Right hindlimb (tissue), 1 donor: ENCODE measurements around the gene VDAC1.
A peak's percentile ranks its signal among the peaks of the same experiment; 100 is the strongest.

ENCODE experiments used
- DNase-seq: peaks from one replicate; pipeline ENCODE4 v3.0.0-alpha.2; 2018

Gene VDAC1

DNA sequence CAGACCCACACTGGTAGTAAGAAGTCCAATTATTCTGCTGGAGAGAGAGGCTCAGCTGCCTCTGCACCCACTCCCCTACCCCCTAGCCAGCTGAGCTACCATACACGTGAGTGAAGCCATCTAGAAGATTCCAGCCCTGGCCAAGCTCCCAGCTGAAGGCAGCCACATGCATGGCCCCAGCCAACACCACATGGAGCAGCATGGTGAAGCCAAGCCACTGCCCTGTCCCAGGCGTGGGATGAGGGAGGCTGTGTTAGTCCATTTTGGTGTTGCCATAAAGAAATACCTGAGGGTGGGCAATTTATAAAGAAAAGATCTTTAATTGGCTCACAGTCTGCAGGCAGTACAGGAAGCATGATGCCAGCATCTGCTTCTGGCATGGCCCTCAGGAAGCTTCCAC, 20.0 kb upstream of the VDAC1 start:
- no peak for DNase-seq

GRCh38 chr5:134022333-134022732, 17.6 kb upstream of the VDAC1 start:
- DNase-seq: no peak

DNA sequence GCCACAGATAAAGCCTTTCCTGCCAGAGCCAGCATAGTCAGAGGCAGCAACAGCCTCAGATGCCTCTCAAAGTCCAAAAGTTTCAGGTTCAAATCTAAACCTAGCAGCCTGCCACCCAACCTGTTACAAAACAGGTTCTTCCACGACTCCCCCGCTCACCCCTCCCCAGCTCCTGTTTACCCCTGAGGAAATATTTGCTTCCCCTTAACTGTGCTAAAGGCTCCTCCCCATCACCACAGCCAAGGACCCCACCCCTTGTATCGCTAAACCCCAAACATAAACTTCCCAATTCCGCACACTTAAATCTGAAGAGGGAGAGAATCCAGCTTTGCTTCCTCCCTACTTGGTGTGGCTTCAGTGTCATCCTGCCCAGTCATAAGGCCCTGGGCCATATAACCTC, 15.4 kb upstream of the VDAC1 start:
- no peak for DNase-seq

- DNase-seq: no peak
Measured at GRCh38 chr5:134019636-134020035, 14.9 kb upstream of the VDAC1 start.

GRCh38 chr5:134018986-134019316, 14.2 kb upstream of the VDAC1 start:
- DNase-seq: no peak

- no peak for DNase-seq
Measured at GRCh38 chr5:134018154-134018985, 13.6 kb upstream of the VDAC1 start.

DNA sequence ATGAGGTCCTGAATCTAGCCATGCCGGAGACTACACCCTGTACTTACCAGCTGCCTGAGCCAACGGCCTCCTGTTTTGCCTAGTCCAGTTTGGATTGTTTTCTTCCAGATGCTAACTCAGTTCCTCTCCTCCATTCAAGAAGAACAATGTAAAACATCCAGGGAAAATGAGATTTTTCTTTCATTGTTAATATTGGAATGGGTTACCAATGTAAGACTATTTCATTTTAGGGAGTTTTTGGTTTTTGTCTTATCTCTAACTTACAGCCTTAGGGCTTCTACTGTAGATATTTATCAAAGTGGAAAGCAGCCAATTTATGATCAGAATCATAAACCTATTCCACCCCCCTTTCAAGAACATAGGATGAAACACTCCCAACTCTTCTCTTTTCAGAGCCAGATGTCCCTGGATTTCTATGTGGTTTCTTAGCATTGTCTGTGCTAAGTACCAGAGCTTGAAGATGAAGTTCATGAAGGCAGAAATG, 3.5 kb upstream of the VDAC1 start:
- no peak for DNase-seq

DNA sequence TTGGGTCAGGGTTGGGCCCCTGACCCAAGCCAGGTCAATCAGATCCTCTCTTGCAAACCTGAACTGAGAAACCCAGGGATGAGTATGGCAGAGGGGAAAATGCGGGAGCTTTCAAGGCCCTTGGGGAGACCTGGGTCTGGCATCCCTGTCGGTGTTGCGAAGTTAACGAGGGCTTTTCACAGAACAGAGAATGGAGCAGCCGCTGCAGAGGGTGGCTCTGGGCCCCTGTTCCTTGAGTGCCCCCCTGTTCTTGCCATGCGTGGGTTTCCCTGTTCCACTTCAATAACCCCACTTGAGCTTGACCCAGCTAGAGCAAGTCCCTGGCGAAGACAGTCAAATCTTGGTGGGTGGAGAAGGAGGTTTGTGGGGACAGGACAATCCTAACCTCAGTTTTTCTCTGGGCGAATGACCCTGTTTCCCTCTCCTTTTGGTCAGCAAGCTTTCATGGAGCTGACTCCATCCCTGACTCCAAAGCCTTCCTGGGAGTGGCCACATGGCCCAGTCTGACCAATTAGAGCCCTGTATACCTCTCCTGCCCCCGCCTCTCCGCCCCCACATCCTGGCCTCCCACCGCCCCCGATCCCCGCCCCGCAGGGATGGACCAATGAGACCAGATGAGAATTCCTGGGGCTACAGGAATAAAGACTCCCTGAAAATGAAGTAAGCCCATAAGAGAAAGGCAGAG, 2.9 kb upstream of the VDAC1 start:
- no peak for DNase-seq

DNA sequence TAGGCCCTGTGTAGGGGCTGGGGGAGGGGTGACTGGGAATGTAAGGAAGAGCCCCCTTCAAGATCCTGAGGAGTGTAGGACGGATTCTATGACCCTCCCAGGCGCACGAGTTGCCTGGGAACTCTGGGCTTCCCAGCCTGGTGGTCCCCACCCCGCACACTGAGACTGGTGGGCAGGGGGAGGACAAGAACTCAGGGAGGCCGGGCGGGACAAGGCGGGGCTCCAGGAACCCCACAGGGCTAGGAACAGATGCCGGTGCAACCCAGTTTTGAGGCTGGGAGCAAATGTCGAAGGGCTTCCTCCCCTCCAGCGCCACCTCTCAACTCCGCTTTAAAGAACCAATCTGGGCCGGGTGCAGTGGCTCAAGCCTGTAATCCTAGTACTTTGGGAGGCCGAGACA, 1.3 kb upstream of the VDAC1 start:
- no peak for DNase-seq

- DNase-seq: no peak
Measured at GRCh38 chr5:134005417-134006061, 764 bp upstream of the VDAC1 start.

- DNase-seq: peak; percentile 66
Measured at GRCh38 chr5:134003817-134004625, 754 bp downstream of the VDAC1 start.

DNA sequence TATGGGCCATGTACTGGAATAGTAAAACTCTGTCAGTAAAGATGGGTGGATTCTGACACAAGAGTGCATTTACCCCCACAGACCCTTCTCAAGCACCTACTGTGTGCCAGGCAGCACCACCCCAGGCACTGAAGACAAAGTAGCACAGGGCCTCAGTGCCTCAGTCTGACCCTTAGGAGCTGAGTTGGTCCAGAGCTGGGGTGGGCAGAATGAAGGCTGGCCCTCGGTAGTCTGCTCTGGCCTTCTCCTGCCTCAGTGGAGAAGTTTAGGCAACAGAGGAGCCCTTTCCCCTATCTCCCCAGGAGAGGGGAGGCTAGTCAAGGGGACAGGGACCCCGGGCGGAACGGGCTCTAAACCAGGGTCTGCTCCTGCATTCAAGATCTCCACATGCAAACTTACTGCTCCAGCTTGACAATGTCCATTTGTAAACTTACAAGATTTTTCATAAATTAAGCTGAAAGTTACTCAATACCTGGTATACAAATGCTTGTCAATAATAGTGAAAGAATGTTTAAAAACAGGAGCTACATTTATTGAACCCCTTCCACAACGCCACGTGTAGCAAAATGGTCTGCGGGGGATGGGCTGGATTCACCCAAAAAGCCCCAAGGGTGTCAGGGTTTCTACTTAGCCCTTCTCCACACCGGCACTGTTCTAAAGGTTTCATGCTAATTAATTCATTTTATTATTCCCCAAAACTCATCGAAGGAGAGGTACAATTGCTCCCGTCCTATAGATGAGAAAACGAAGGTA, 1.5 kb downstream of the VDAC1 start:
- no peak for DNase-seq

GRCh38 chr5:134001938-134002731, 2.6 kb downstream of the VDAC1 start:
- no peak for DNase-seq

DNA sequence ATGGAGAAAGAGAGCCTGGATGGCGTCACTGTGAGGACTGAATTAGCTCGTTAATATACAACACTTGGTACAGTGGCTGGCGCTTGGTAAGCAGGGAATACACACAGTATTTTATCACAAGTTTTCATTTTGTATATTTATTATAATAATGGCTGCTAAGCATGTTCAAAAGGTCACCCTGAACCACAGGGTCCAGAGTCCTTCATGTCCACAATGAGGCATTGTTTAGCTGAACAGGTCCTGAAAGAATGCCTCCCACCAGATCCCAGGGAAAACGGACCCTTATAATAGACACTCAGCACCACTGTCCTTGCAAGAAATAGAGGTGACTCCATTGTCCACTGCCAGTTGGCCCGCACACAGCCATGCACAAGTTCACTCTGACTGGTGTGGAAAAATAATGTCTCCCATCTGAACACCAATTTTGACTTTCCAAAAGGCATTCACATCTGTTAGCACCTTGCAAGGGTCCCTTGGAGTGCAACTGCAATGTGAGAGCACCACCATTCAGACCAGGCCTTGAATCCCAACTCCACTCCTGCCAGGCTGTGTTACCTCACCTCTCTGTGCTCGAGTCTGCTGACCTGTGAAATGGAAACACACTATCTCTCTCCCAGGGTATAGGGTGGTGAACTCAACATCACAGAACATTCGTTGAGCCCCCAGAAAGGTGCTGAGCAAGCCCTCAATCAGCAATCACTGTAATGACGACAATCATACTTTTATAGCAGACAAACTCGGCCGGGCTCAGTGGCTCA, 3.9 kb downstream of the VDAC1 start:
- DNase-seq: no peak

GRCh38 chr5:134000091-134000511, 4.7 kb downstream of the VDAC1 start:
- peak; percentile 74 for DNase-seq

DNA sequence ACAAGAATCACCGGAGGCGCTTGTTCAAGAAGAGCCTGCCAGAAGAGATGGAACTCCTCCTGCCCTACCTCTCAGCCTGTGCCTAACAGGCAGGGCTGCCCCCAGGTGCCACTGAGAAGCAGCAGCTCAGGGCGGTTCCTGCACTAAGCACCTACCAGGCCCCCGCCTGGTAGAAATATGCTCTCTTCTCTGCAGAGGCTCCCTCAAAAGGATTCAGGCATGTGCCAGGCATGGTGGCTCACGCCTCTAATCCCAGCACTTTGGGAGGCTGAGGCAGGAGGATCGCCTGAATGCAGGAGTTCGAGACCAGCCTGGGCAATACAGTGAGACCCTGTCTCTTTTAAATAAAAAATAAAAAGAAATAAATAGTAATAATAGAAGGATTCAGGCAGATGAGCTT, 6.0 kb downstream of the VDAC1 start:
- no peak for DNase-seq

- DNase-seq: no peak
Measured at GRCh38 chr5:133998042-133998441, 6.7 kb downstream of the VDAC1 start.

- DNase-seq: no peak
Measured at GRCh38 chr5:133996683-133997252, 8.0 kb downstream of the VDAC1 start.

GRCh38 chr5:133995883-133996563, 8.8 kb downstream of the VDAC1 start:
- DNase-seq: no peak

DNA sequence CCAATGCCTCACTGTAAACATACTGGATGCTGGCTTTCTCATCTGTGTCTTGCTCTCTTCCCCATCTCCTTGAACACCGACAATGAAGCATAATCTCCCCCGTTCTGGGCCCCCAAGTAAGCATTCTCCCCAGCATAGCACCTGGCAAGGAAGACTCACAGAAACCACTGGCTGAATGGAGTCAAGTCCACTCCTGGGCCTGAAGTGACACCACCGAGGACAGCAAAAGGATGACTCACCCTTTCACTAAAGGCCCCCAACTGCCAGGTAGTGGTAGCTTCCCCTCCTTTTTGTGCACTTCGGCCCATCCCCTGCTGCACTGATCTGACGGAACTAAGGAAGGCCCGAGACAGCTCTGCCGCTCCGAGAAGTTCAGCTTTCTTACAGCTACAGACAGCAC, 9.4 kb downstream of the VDAC1 start:
- DNase-seq: no peak
